GM23338 (cell line): ENCODE data around the gene CREBL2. TPM values are rescaled to one million over a fixed set of nuclear protein-coding genes. Genes with fewer than 3 reads are reported as not detected.

Source experiments
- ATAC-seq: fragments of 200-7000 bp; cut with Tn5 transposase; 3 replicates; pipeline ENCODE4 v1.9.1; 2020
- DNase-seq: peaks from one replicate; pipeline ENCODE4 v3.0.0-alpha.2; 2015; ENCODE audit warnings: low spot score
- H2AFZ ChIP-seq: fragments of 200-600 bp; sonication (generic); 2 replicates; pipeline ENCODE4 v1.8.0; 2016; ENCODE audit warnings: antibody characterized with exemption, mild to moderate bottlenecking, moderate library complexity
- H3F3A ChIP-seq: fragments of 200-600 bp; sonication (generic); replicated peaks from 2 replicates; pipeline ENCODE4 v1.8.0; 2017; ENCODE audit warnings: antibody characterized with exemption, mixed run types, low read depth
- H3K27ac ChIP-seq: fragments of 200-600 bp; sonication (generic); 2 replicates; pipeline ENCODE4 v1.6.1; 2016; ENCODE audit warnings: low read depth
- H3K27me3 ChIP-seq: fragments of 200-600 bp; sonication (generic); 2 replicates; pipeline ENCODE4 v1.8.0; 2016; ENCODE audit warnings: mild to moderate bottlenecking, mixed run types, moderate library complexity; ENCODE audit not compliant: insufficient read depth
- H3K36me3 ChIP-seq: fragments of 200-600 bp; sonication (generic); 2 replicates; pipeline ENCODE4 v1.8.0; 2016; ENCODE audit warnings: mild to moderate bottlenecking; ENCODE audit not compliant: insufficient read depth
- H3K4me1 ChIP-seq: fragments of 200-600 bp; sonication (generic); 2 replicates; pipeline ENCODE4 v1.8.0; 2016; ENCODE audit warnings: mild to moderate bottlenecking, moderate library complexity; ENCODE audit not compliant: insufficient read depth
- H3K4me2 ChIP-seq: fragments of 200-600 bp; sonication (generic); 2 replicates; pipeline ENCODE4 v1.7.1; 2017; ENCODE audit warnings: mixed run types
- H3K4me3 ChIP-seq: fragments of 200-600 bp; sonication (generic); 2 replicates; pipeline ENCODE4 v1.6.1; 2016; ENCODE audit warnings: mixed run types
- H3K79me2 ChIP-seq: fragments of 200-600 bp; sonication (generic); replicated peaks from 2 replicates; pipeline ENCODE4 v1.8.0; 2017; ENCODE audit warnings: mild to moderate bottlenecking; ENCODE audit not compliant: insufficient read depth
- H3K9me2 ChIP-seq: fragments of 200-600 bp; sonication (generic); 2 replicates; pipeline ENCODE4 v1.8.0; 2017; ENCODE audit not compliant: insufficient read depth
- H4K20me1 ChIP-seq: fragments of 200-600 bp; sonication (generic); replicated peaks from 2 replicates; pipeline ENCODE4 v1.8.0; 2017; ENCODE audit warnings: mild to moderate bottlenecking; ENCODE audit not compliant: insufficient read depth
- H3K27ac Mint-ChIP-seq: 2 replicates; pipeline ENCODE4 v1.8.0; 2020; ENCODE audit warnings: inconsistent platforms, mild to moderate bottlenecking, moderate library complexity, mixed read lengths
- H3K27me3 Mint-ChIP-seq: 3 replicates; pipeline ENCODE4 v1.8.0; 2022; ENCODE audit warnings: low read depth, mild to moderate bottlenecking, moderate library complexity, mixed read lengths, inconsistent platforms; ENCODE audit not compliant: insufficient read depth, poor library complexity
- H3K36me3 Mint-ChIP-seq: 3 replicates; pipeline ENCODE4 v1.8.0; 2021; ENCODE audit warnings: low read depth, mild to moderate bottlenecking, inconsistent platforms, moderate library complexity, mixed read lengths
- H3K4me1 Mint-ChIP-seq: 3 replicates; pipeline ENCODE4 v1.8.0; 2020; ENCODE audit warnings: mild to moderate bottlenecking, inconsistent platforms, mixed read lengths
- H3K4me3 Mint-ChIP-seq: 3 replicates; pipeline ENCODE4 v1.8.0; 2021; ENCODE audit warnings: moderate library complexity, mild to moderate bottlenecking, inconsistent platforms, mixed read lengths
- H3K9me3 Mint-ChIP-seq: 3 replicates; pipeline ENCODE4 v1.8.0; 2020; ENCODE audit warnings: moderate library complexity, mild to moderate bottlenecking, inconsistent platforms, mixed read lengths
- CREB1 ChIP-seq: fragments of 250-450 bp; sonication (Bioruptor Pico); IDR thresholded peaks from 2 replicates; pipeline ENCODE4 v1.5.0; 2020; ENCODE audit warnings: low read depth, mild to moderate bottlenecking, moderate library complexity
- EZH2 ChIP-seq: fragments of 200-600 bp; sonication (generic); IDR thresholded peaks from one replicate; pipeline ENCODE4 v1.8.0; 2017; ENCODE audit warnings: antibody characterized with exemption, mild to moderate bottlenecking, low read depth; ENCODE audit not compliant: unreplicated experiment
- EZH2phosphoT487 ChIP-seq: fragments of 200-600 bp; sonication (generic); IDR thresholded peaks from one replicate; pipeline ENCODE4 v1.8.1; 2018; ENCODE audit warnings: antibody characterized with exemption; ENCODE audit not compliant: unreplicated experiment
- JUNB ChIP-seq: IDR thresholded peaks from one replicate; pipeline ENCODE4 v1.6.1; 2016; ENCODE audit warnings: antibody characterized with exemption; ENCODE audit not compliant: unreplicated experiment
- NANOG ChIP-seq: IDR thresholded peaks from 2 replicates; pipeline ENCODE4 v1.6.1; 2016; ENCODE audit warnings: antibody characterized with exemption, borderline replicate concordance
- STAT1 ChIP-seq: IDR thresholded peaks from one replicate; pipeline ENCODE4 v1.6.1; 2016; ENCODE audit warnings: antibody characterized with exemption; ENCODE audit not compliant: unreplicated experiment
- ZNF331 ChIP-seq: fragments of 250-450 bp; sonication (Bioruptor Pico); IDR thresholded peaks from 2 replicates; pipeline ENCODE4 v1.5.0; 2020; ENCODE audit warnings: low read depth, mild to moderate bottlenecking, moderate library complexity
- polyA plus RNA-seq: library from polyadenylated mRNA; unstranded; fragments of >200 nt; fragmentation: Nextera tagmentation; extraction: Ambion mirVana; gene quantifications from 2 replicates; pipeline ENCODE4 v1.2.1, GENCODE V29; 2016
- total RNA-seq: library from RNA; depleted of rRNA; stranded (reverse); fragments of >200 nt; shearing (Covaris generic); gene quantifications from 2 replicates; pipeline ENCODE4 v1.2.3, GENCODE V29; 2014
- TF ChIP-seq, protein P1 (sequence below): IDR thresholded peaks from one replicate; pipeline ENCODE4 v1.6.1; 2018; ENCODE audit warnings: antibody characterized with exemption; ENCODE audit not compliant: unreplicated experiment
- TF ChIP-seq, protein P2 (sequence below): IDR thresholded peaks from 2 replicates; pipeline ENCODE4 v1.6.1; 2016; ENCODE audit warnings: antibody characterized with exemption

Gene CREBL2
- total and polyA plus RNA-seq, 2 experiments from 2014 or later: 9.0 to 21.6 TPM

DNA sequence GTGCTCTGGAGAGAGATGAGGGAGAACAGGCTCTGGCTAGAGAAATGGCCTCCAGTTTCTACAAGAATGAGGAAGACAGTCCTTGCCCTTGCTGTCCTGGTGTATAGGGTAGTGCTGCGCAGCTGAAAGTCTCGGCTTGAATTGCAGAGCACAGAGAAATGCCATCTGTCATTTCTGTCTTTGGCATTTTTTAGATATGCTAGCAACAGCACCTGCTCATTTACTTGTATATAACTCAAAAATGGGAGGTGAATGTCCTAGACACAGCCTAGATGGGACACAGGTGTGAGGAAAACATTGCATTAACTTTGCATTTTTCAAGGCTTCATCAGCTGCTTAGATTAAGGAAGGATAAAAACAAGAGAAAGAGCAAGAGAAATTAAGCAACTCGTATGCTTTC, 48.5 kb downstream of the CREBL2 start:
- Histone ChIP-seq H2AFZ (no peak overlapping the region), H3K9me2 (no peaks in the 10 kb centered on the region; the same call in 1 of the 2 replicates), H3K36me3 (0 out of 2 replicates have a peak, but pooled peaks cover 4% of the 10 kb centered on the region), H3K27ac (peak overlapping the region; percentile 33), H4K20me1 (no peaks in the 10 kb centered on the region), H3K4me2 (peak overlapping the region; percentile 18), H3K4me1 (peaks cover 36% of the 10 kb centered on the region), H3K4me3 (no peak overlapping the region), H3K79me2 (no peaks in the 10 kb centered on the region), H3K27me3 (no peaks in the 10 kb centered on the region), H3F3A (peaks cover 3% of the 10 kb centered on the region; the same call in 1 of the 2 replicates)
- Mint-ChIP-seq H3K36me3 (peaks cover 21% of the 10 kb centered on the region), H3K9me3 (no peaks in the 10 kb centered on the region), H3K4me1 (peaks cover 54% of the 10 kb centered on the region), H3K4me3 (no peak overlapping the region), H3K27me3 (peaks cover 10% of the 10 kb centered on the region), H3K27ac (0 out of 2 replicates have a peak overlapping the region, but pooled peaks have one; percentile 27)
- TF ChIP-seq JUNB (no peak), EZH2 (no peak), NANOG (no peak), STAT1 (no peak), ZNF331 (CRISPR knock-in tag) (no peak), CREB1 (CRISPR knock-in tag) (no peak)
- TF ChIP-seq, protein P1, sequence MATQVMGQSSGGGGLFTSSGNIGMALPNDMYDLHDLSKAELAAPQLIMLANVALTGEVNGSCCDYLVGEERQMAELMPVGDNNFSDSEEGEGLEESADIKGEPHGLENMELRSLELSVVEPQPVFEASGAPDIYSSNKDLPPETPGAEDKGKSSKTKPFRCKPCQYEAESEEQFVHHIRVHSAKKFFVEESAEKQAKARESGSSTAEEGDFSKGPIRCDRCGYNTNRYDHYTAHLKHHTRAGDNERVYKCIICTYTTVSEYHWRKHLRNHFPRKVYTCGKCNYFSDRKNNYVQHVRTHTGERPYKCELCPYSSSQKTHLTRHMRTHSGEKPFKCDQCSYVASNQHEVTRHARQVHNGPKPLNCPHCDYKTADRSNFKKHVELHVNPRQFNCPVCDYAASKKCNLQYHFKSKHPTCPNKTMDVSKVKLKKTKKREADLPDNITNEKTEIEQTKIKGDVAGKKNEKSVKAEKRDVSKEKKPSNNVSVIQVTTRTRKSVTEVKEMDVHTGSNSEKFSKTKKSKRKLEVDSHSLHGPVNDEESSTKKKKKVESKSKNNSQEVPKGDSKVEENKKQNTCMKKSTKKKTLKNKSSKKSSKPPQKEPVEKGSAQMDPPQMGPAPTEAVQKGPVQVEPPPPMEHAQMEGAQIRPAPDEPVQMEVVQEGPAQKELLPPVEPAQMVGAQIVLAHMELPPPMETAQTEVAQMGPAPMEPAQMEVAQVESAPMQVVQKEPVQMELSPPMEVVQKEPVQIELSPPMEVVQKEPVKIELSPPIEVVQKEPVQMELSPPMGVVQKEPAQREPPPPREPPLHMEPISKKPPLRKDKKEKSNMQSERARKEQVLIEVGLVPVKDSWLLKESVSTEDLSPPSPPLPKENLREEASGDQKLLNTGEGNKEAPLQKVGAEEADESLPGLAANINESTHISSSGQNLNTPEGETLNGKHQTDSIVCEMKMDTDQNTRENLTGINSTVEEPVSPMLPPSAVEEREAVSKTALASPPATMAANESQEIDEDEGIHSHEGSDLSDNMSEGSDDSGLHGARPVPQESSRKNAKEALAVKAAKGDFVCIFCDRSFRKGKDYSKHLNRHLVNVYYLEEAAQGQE: no peak
- TF ChIP-seq, protein P2, sequence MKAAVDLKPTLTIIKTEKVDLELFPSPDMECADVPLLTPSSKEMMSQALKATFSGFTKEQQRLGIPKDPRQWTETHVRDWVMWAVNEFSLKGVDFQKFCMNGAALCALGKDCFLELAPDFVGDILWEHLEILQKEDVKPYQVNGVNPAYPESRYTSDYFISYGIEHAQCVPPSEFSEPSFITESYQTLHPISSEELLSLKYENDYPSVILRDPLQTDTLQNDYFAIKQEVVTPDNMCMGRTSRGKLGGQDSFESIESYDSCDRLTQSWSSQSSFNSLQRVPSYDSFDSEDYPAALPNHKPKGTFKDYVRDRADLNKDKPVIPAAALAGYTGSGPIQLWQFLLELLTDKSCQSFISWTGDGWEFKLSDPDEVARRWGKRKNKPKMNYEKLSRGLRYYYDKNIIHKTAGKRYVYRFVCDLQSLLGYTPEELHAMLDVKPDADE: no peak
- DNase-seq: no peak
- ATAC-seq: peak; percentile 26; the same call in 2 of the 3 replicates

DNA sequence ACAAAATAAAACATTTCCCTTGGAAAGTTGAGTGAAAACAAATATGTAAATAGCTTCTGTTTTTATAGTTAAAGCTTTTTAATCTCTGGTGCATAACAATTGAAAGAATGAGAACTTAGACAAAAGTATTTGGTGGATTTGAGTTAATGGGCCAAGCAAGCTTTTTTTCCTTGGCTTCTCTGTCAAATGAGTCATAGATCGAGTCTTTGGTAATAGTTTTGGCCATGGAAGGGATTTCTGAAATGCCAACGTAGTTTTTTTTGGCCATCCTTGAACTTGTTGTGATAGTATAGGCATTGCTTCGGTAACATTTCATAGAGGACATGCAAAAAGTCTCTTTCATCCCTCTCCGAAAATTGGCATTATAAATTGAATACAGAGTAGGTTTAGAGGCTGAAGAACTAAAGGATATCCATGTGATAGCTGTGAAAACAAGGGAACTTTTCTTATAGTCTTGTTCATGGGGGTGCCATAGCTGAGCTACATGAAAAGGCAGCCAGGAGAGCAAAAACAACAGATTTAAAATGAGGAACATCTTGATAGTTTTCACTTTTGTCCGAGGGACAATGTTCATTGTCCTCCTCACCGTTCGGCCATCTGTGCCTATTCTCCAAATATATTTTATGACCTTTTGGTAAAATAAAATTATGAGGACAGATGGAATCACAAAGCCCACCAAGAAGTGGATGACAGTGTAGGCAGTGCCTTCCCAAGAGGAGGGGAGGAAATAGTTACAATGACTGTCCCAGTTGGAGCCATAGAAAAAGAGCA, 49.6 kb downstream of the CREBL2 start:
- no peak for DNase-seq
- Mint-ChIP-seq H3K9me3 (no peaks in the 10 kb centered on the region), H3K27ac (peak overlapping the region; percentile 69), H3K36me3 (peaks cover 21% of the 10 kb centered on the region), H3K27me3 (peaks cover 4% of the 10 kb centered on the region), H3K4me1 (peaks cover 55% of the 10 kb centered on the region), H3K4me3 (peak overlapping the region; percentile 11; the same call in 1 of the 3 replicates)
- no peaks in the 10 kb centered on the region for H3K27me3 ChIP-seq
- H3K9me2 ChIP-seq: no peaks in the 10 kb centered on the region; the same call in 1 of the 2 replicates
- no peaks in the 10 kb centered on the region for H3K79me2 ChIP-seq
- peak overlapping the region; percentile 45 for H3K27ac ChIP-seq
- H4K20me1 ChIP-seq: no peaks in the 10 kb centered on the region
- H2AFZ ChIP-seq: no peak overlapping the region
- no peak overlapping the region for H3K4me3 ChIP-seq
- TF ChIP-seq CREB1 (CRISPR knock-in tag) (peak; percentile 52; the same call in 1 of the 2 replicates), EZH2phosphoT487 (no peak), EZH2 (no peak)
- peaks cover 3% of the 10 kb centered on the region; the same call in 1 of the 2 replicates for H3F3A ChIP-seq
- H3K4me2 ChIP-seq: peak overlapping the region; percentile 18
- peaks cover 43% of the 10 kb centered on the region for H3K4me1 ChIP-seq
- ATAC-seq: no peak
- H3K36me3 ChIP-seq: 0 out of 2 replicates have a peak, but pooled peaks cover 4% of the 10 kb centered on the region
